NCI-H345 (cell line): Measurements from ENCODE around the gene AGFG2.
"Not testable (repeated sequence)": the region's sequence is repeated elsewhere in the genome, so short reads cannot be mapped to it uniquely, and the experiment has no call there.

Experiments
- DNase-seq: peaks from one replicate; lab custom pipeline; 2025; lab: John Stamatoyannopoulos, UW

AGFG2 gene, protein sequence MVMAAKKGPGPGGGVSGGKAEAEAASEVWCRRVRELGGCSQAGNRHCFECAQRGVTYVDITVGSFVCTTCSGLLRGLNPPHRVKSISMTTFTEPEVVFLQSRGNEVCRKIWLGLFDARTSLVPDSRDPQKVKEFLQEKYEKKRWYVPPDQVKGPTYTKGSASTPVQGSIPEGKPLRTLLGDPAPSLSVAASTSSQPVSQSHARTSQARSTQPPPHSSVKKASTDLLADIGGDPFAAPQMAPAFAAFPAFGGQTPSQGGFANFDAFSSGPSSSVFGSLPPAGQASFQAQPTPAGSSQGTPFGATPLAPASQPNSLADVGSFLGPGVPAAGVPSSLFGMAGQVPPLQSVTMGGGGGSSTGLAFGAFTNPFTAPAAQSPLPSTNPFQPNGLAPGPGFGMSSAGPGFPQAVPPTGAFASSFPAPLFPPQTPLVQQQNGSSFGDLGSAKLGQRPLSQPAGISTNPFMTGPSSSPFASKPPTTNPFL

DNA sequence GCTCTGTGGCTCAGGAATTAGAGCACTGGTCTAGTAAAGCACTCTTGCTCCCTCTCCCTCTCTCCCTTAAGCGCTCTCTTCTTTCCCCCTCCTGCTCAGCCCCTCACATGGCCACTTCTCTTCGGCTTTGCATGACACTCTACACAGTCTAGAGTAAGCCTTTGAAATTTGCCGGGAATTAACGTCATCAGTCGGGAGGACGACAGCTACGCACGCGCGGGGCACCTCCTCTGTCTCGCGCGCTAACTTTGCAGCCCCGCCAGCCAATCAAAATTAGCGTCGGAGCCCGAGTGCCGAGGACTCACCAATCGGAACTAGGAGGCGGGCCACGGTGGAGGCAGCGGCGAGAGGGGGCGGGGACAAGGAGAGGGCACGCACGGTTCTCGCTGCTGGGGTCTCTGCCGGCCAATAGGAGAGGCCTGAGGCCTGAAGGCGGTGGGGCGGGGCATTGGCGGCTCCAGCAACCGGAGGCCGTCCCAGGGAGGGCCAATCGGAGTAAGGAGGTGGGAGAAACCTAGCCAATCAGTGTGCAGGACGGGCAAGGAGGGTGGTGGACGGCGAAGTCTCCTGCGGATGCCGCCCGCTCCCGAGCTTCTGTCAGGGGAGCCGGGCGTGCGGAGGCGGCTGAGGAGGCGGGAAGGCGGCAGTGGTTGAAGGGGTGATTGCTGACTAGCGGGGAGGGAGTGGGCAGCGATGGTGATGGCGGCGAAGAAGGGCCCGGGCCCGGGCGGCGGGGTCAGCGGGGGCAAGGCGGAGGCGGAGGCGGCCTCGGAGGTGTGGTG, at the start of gene AGFG2:
Gene AGFG2 (plus strand): TSS at position 550 of the 782 bp plus-strand sequence. CDS start 144 bp downstream, at position 694.
- peak; percentile 100 for DNase-seq

DNA sequence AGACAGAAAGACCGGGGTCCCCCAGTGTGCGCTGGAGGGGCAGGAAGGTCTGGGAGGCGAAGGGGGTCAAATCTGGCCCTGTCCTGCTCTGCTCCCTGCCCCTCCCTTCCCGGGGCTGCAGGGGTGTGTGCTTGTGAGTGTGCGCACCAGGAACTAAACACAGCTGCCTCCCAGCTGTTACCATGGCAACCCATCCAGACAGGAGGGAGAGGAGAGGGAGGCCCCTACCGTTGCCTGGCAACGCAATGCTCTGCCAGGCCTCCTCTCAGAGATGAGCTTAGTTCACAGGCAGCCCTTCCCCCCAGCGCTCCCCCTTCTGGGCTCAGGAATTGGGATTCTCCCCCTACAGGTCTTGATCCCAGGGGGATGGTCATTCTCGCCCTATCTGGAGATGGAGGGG, 49.2 kb upstream of the AGFG2 start:
- DNase-seq, result peak; percentile 97

DNA sequence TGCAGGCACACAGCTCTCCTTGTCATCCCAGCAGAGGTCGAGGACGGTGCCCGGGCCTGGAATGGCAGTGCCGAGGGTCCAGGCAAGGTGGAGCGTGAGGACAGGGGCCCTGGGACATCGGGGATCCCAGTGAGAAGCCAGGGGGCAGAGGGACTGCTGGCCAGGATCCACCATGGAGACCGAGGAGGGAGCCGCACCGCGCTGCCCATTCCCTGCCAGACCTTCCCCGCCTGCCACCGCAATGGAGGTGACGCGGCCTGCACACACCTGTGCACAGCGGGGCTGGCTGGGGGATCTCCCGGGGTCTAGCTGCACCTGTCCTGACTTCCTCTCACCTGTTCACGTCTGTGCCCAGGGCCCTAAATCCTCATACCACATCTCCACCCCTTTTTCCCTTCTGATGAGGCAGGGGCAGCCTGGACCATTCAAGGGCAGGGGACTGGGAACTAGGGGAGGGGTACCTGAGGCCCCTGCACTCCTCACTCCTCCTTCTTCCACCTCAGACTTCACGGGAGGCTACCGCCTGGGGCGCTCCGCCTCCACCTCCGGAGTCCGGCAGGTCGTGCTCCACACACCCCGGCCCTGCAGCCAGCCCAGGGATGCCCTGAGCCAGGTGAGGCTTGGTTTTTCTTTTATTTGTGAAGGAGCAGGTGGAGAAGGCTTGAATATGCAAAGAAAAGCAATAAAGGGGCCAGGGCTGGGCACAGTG, 48.4 kb upstream of the AGFG2 start:
- no peak for DNase-seq

DNA sequence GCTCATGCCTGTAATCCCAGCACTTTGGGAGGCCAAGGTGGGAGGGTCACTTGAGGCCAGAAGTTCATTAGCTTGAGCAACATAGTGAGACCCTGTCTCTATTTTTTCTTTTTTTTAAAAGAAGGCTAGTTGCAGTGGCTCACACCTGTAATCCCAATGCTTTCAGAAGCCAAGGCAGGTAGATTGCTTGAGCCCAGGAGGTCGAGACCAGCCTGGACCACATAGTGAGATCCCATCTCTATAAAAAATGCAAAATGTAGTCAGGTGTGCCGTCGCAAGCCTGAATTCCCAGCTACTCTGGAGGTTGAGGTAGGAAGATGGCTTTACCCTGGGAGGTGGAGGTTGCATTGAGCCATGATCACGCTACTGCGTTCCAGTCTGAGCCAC, 47.8 kb upstream of the AGFG2 start:
- no peak for DNase-seq

DNA sequence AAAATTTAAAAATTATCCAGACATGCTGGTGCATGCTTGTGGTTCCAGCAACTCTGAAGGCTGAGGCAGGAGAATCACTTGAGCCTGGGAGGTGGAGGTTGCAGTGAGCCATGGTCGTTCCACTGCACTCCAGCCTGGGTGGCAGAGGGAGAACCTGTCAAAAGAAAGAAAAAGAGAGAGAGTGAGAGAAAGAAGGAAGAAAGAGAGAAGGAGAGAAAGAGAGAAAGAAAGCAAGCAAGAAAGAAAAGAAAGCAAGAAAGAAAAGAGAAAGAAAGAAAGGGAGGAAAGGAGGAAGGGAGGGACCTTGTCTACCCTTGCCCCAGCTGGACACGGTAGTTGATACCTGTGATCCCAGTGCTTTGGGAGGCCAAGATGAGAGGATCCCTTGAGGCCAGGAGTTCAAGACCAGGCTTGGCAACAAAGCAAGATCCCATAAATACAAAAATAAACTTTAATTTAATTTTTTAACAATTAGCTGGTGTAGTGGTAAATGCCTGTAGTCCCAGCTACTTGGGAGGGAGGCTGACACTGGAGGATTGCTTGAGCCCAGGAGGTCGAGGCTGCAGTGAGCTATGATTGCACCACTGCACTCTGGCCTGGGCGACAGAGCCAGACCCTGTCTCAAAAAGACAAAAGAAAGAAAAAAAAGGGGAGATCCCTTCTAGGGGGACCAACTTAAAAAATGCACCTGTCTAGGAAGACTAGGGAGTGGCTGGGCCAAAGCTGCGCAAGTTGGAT, 46.1 kb upstream of the AGFG2 start:
- DNase-seq, result no peak

DNA sequence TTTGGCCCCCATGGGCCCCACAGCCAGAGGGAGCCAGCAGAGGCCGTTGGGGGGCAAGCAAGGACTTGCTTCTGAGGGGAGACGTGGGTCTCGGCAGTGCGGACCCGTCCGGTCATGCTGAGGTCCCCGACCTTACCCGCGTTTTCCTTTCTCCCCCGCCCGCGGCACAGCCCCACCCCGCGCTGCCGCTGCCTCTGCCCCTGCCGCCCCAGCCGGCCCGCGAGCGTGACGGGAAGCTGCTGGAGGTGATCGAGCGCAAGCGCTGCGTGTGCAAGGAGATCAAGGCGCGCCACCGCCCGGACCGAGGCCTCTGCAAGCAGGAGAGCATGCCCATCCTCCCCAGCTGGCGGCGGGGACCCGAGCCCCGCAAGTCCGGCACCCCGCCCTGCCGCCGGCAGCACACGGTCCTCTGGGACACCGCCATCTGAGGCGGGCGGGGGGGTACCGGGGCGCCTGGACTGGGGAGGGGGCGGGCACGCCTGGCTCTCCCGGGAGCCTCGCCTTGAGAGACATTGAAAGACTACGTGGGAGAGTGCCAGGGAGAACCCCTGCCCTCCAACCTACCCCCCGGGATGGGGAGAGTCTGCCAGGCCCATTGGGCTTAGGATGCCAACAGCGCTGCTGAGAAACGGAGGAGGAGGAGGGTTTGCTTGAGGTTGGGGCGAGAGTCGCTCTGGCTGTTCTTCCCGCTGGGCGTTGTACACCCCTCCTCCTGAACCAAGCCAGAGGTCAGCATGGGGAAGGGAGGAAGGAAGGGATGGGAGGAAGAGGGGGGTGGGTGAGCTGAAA, 45.3 kb upstream of the AGFG2 start:
- no peak for DNase-seq

DNA sequence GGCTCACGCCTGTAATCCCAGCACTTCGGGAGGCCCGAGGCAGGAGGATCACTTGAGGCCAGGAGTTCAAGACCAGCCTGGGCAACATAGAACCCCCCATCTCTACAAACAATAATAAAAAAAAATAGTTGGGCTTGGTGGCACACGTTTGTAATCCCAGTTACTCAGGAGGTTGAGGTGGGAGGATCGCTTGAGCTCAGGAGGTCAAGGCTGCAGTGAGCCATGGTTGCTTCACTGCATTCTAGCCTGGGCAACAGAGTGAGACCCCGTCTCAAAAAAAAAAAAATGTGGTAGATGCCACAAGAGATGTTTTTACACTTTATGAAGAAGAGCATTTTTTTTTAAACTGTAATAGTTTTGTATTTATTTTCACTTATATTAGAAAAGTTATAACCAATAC, 42.5 kb upstream of the AGFG2 start:
- DNase-seq, result no peak

DNA sequence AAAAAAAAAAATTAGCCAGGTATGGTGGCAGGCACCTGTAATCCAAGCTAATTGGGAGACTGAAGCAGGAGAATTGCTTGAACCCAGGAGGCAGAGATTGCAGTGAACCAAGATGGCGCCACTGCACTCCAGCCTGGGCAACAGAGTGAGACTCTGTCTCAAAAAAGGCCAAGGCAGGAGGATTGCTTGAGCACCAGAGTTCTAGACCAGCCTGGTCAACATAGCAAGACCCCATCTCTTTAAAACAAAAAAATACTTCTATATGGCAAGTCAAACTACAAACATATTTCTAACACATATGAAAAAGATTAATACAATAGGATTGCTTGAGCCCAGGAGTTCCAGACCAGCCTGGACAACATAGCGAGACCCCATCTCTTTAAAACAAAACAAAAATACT, 38.3 kb upstream of the AGFG2 start:
- not testable (repeated sequence) for DNase-seq

DNA sequence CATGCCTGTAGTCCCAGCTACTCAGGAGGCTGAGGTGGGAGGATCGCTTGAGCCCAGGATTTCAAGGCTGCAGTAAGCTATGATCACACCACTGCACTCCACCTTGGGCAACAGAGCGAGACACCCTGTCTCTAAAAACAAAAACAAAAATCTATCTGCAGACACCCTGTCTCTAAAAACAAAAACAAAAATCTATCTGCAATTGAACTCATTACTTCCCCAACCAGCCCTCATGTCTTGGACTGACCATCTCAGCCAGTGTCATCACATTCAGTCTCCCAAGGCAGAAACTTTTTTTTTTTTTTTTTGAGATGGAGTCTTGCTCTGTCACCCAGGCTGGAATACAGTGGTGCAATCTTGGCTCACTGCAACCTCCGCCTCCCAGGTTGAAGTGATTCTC, 35.0 kb upstream of the AGFG2 start:
- DNase-seq, result not testable (repeated sequence)

DNA sequence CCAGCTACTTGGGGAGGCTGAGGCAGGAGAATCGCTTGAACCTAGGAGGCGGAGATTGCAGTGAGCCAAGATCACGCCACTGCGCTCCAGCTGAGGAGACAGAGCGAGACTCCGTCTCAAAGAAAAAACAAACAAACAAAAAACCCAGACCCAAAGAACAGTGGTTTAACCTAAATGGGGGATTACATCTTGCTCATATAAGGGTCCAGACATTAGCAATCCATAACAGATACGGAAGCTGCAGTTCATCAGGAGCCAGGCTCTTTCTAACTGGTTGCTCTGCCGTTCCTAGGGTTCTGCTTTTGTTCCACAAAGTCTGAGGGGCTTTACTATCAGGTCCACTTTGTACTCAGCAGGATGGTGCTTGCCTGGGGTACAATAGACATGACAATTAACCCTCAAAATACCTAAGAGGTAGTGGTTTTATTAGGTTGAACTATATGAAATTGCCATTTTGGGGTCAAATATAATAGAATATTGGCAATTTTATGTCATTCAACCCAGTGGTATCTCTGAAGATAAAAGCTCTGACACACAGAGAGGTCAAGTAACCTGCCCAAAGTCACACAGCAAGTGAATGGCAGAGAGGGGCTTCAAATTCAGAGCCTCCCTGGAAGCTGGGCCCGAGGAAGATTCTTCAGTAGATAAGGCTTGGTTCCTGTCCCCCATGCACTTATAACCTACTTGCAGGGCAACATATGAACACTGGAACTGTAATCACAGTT, 34.0 kb upstream of the AGFG2 start:
- DNase-seq, result no peak

DNA sequence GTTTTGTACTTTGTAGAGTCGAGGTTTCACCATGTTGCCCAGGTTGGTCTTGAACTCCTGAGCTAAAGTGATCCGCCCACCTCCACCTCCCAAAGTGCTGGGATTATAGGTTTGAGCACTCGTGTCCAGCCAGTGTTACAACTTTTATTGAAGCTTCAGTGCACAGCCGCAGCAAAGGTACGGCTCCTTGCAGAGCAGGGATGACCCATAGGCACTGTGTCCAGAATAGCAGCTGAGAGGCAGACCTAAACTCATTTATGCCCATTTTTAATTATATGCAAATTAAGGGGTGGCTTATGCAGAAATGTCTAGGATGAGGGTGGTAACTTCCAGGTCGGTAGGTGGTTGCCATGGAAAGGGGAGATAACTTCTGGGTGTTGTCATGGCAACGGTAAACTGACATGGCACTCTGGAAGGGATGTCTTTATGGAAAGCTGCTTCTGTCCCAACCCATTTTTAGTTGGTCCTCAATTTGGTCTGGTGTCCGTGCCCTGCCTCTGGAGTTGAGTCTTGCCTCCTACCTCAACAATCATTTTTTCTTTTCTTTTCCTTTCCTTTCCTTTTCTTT, 32.6 kb upstream of the AGFG2 start:
- DNase-seq, result no peak

DNA sequence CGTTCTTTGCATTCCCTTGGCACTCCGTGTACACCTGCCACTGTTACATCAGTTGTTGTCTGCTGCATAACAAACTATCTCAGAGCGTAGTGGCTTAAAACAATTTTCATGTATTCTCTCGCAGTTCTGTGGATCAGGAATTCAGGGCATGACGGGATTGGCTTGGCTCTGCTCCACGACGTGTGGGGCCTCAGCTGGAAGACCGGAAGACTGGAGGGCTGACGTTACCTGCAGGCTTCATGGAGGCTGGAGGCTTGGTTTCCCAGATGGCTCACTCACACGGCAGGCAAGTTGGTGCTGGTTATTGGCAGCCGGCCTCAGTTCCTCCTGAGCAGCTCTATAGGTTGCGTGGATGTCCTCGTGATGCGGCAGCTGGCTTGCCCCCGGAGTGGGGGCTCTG, 29.8 kb upstream of the AGFG2 start:
- peak; percentile 53 for DNase-seq

DNA sequence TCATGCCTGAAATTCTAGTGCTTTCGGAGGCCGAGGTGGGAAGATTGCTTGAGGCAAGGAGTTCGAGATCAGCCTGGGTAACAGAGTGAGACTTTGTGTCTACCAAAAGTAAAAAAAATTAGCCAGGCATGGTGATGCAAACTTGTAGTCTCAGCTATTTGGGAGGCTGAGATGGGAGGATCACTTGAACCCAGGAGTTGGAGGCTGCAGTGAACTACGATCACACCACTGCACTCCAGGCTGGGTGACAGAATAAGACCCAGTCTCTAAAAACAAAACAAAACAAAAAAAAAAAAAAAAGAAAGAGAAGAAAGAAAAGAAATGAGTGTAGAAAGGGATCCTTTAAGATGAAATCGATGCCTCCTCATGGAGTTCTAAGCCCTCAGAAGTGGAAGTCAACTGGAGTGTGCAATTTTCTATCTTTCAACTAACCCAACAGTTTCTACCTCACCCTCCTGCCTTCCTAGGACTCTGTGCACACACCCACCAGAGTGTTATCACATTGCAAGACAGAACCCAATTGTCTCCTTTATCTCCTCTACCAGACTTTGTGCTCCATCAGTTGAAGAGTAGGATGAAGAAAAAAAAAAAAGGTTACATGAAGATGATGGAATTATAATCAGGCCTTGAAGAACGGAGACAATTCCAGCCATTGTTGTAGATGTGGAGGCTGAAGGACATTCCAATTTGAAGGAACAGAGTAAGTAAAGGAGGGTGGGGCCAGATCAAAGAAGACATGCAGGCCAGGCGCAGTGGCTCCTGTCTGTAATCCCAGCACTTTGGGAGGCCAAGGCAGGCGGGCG, 28.4 kb upstream of the AGFG2 start:
- DNase-seq, result no peak

DNA sequence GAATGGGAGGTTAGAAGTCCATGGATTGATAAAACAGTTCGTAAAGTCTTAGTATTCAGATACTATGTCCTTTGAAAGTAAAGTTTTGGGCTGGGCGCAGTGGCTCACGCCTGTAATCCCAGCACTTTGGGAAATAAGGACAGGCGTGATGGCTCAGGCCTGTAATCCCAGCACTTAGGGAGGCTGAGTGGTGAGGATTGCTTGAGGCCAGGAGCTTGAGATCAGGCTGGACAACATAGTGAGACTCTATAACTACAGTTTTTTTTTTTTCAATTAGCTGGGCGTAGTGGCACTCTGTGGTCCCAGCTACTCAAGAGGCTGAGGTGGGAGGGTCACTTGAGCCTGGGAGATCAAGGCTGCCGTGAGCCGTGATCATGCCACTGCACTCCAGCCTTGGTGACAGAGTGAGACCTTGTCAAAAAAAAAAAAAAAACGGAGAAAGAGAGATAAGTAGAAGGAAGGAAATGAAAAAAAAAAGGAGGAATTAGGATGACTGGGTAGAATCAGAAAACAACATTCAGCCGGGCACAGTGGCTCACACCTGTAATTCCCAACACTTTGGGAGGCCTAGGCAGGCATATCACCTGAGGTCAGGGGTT, 25.7 kb upstream of the AGFG2 start:
- DNase-seq, result no peak

DNA sequence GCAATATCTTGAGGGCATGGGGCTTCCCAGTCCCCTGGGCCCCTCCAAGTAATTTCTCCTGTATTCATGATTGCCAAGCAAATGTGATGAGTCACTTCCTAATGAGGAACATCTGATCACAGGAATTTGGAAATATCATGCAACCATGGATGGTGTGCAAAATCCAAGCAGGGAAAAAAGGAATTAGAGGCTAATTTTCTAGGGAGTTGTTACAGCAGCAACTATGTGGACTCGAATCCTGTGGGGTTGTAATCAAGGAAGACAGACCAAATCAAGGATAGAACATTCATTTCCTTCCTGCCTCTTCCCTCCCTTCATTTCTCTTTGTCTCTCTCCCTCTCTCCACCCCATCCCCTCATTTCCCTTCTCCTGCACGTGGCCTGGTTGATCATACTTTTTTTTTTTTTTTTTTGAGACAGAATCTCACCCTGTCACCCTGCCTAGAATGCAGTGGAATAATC, 23.9 kb upstream of the AGFG2 start:
- DNase-seq, result no peak

DNA sequence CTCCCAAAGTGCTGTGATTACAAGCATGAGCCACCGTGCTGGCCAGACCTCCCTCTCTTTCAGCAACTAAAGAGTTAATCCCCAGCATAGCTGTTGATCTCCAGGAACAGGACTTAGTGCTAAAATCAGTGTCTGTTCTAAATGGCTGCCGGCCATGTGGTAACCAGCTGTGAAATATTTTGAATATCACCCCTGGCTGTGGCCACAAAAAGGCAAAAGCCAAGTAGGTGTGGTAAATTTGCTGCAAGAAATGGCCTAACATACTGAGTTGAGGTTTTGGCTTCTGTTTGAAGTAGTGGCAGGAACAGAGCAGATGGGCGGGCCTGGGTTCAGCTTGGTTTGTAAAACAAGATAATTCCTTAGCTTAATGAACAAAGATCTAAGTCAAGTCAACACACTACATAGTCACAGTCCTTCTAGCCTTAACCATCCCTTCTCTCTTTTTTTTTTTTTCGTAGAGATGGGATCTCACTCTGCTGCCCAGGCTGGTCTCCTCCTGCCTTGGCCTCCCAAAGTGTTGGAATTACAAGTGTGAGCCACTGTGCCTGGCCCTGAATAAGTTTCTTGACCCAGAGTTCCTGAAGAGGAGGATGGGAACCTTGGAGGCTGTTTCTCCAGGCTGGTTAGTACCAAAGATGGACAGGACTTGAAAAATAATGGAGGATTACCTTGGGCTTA, 22.7 kb upstream of the AGFG2 start:
- no peak for DNase-seq

DNA sequence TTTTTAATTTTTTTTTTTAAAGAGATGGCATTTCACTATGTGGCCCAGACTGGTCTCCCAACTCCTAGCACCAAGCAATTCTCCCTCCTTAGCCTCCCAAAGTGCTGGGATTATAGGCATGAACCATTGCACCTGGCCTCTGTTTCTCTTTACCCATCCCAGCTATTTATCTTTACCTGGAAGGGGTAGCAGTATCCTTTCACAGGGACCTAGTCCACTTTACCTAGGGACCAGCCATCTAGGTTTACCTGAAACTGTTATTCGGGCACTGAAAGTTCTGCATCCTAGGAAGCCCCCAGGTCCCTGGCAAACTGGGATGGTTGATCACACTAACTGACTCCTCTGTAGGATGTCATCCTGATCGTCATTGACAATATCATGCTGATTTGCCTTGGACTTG, 21.7 kb upstream of the AGFG2 start:
- no peak for DNase-seq

DNA sequence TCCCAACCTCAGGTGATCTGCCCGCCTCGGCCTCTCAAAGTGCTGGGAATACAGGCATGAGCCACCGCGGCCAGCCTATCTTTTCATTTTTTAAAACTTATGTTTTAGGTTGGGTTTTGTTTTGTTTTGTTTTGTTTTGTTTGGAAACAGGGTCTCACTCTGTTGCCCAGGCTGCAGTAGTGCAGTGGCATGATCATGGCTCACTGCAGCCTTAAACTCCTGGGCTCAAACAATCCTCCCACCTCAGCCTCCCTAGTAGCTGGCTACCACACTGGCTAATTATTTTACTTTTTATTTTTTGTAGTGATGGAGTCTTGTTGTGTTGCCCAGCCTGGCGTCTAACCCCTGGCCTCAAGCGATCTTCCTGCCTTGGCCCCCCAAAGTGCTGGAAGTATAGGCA, 19.4 kb upstream of the AGFG2 start:
- DNase-seq, result no peak
